H9 (cell line): Measurements from ENCODE around the gene TJP3. TPM values are rescaled to one million over a fixed set of nuclear protein-coding genes. Genes with fewer than 3 reads are reported as not detected.

Experiments used
- DNase-seq: peaks from one replicate; pipeline ENCODE4 v3.0.0-alpha.2; 2017
- H2AFZ ChIP-seq: one replicate; pipeline ENCODE4 v1.6.1; 2013; ENCODE audit warnings: mild to moderate bottlenecking, low read length, control low read depth, moderate library complexity
- H2AK5ac ChIP-seq: 2 replicates; pipeline ENCODE4 v1.6.1; 2013; ENCODE audit warnings: low read length, control low read depth, mixed read lengths; ENCODE audit not compliant: insufficient read length
- H2BK120ac ChIP-seq: one replicate; pipeline ENCODE4 v1.6.1; 2013; ENCODE audit warnings: low read depth, mild to moderate bottlenecking, low read length, control low read depth, inconsistent platforms; ENCODE audit not compliant: poor library complexity, severe bottlenecking
- H2BK12ac ChIP-seq: 2 replicates; pipeline ENCODE4 v1.6.1; 2013; ENCODE audit warnings: low read length, control low read depth, mixed read lengths, low read depth; ENCODE audit not compliant: insufficient read length
- H2BK15ac ChIP-seq: 2 replicates; pipeline ENCODE4 v1.6.1; 2013; ENCODE audit warnings: low read depth, low read length, control low read depth
- H2BK20ac ChIP-seq: one replicate; pipeline ENCODE4 v1.6.1; 2013; ENCODE audit warnings: low read depth, mild to moderate bottlenecking, low read length, control low read depth, inconsistent platforms; ENCODE audit not compliant: poor library complexity, severe bottlenecking
- H2BK5ac ChIP-seq: 2 replicates; pipeline ENCODE4 v1.6.1; 2013; ENCODE audit warnings: low read length, control low read depth, mixed read lengths; ENCODE audit not compliant: insufficient read length
- H3K14ac ChIP-seq: 2 replicates; pipeline ENCODE4 v1.6.1; 2013; ENCODE audit warnings: low read length, control low read depth; ENCODE audit not compliant: insufficient read depth
- H3K18ac ChIP-seq: 2 replicates; pipeline ENCODE4 v1.6.1; 2013; ENCODE audit warnings: low read depth, mild to moderate bottlenecking, mixed read lengths, low read length, control low read depth; ENCODE audit not compliant: insufficient read length
- H3K23ac ChIP-seq: 2 replicates; pipeline ENCODE4 v1.6.1; 2013; ENCODE audit warnings: low read length, control low read depth, mixed read lengths, low read depth; ENCODE audit not compliant: insufficient read length
- H3K23me2 ChIP-seq: 2 replicates; pipeline ENCODE4 v1.6.1; 2013; ENCODE audit warnings: low read depth, mild to moderate bottlenecking, mixed read lengths, low read length, control low read depth; ENCODE audit not compliant: insufficient read length, poor library complexity, severe bottlenecking
- H3K27ac ChIP-seq: 2 replicates; pipeline ENCODE4 v1.5.1; 2013; ENCODE audit warnings: low read length, control low read depth, mixed read lengths, low read depth; ENCODE audit not compliant: insufficient read length
- H3K27me3 ChIP-seq: 2 replicates; pipeline ENCODE4 v1.6.1; 2013; ENCODE audit warnings: low read length, control low read depth, inconsistent platforms; ENCODE audit not compliant: insufficient read depth
- H3K4ac ChIP-seq: 2 replicates; pipeline ENCODE4 v1.6.1; 2013; ENCODE audit warnings: low read depth, mild to moderate bottlenecking, control low read depth, inconsistent platforms, low read length, moderate library complexity
- H3K4me1 ChIP-seq: 2 replicates; pipeline ENCODE4 v1.6.1; 2013; ENCODE audit warnings: low read length, control low read depth, inconsistent platforms; ENCODE audit not compliant: insufficient read depth
- H3K4me2 ChIP-seq: 2 replicates; pipeline ENCODE4 v1.6.1; 2013; ENCODE audit warnings: low read length, control low read depth, mixed read lengths; ENCODE audit not compliant: insufficient read length, insufficient read depth
- H3K56ac ChIP-seq: 2 replicates; pipeline ENCODE4 v1.6.1; 2013; ENCODE audit warnings: low read depth, mild to moderate bottlenecking, mixed read lengths, low read length, control low read depth; ENCODE audit not compliant: insufficient read length
- H3K79me1 ChIP-seq: 2 replicates; pipeline ENCODE4 v1.6.1; 2013; ENCODE audit warnings: low read depth, mild to moderate bottlenecking, moderate library complexity, low read length, control low read depth, inconsistent platforms; ENCODE audit not compliant: insufficient read depth, poor library complexity, severe bottlenecking
- H3K79me2 ChIP-seq: 2 replicates; pipeline ENCODE4 v1.6.1; 2013; ENCODE audit warnings: low read length, control low read depth, inconsistent platforms; ENCODE audit not compliant: insufficient read depth
- H3K9ac ChIP-seq: 2 replicates; pipeline ENCODE4 v1.6.1; 2013; ENCODE audit warnings: low read length, control low read depth, mixed read lengths; ENCODE audit not compliant: insufficient read length; ENCODE audit errors: extremely low read depth
- H3K9me3 ChIP-seq: one replicate; pipeline ENCODE4 v1.6.1; 2013; ENCODE audit warnings: low read depth, low read length, inconsistent platforms; ENCODE audit not compliant: control insufficient read depth
- H3T11ph ChIP-seq: one replicate; pipeline ENCODE4 v1.6.1; 2013; ENCODE audit warnings: mild to moderate bottlenecking, low read length, control low read depth, inconsistent platforms
- H4K20me1 ChIP-seq: one replicate; pipeline ENCODE4 v1.6.1; 2013; ENCODE audit not compliant: control insufficient read depth, insufficient read length, insufficient read depth
- H4K5ac ChIP-seq: 2 replicates; pipeline ENCODE4 v1.6.1; 2013; ENCODE audit warnings: low read depth, mild to moderate bottlenecking, mixed read lengths, low read length, control low read depth; ENCODE audit not compliant: insufficient read length
- H4K8ac ChIP-seq: replicated peaks from 2 replicates; pipeline ENCODE4 v1.6.1; 2013; ENCODE audit warnings: low read length, control low read depth, mixed read lengths, low read depth; ENCODE audit not compliant: insufficient read length
- H4K91ac ChIP-seq: 2 replicates; pipeline ENCODE4 v1.6.1; 2013; ENCODE audit warnings: low read depth, mild to moderate bottlenecking, moderate library complexity, mixed read lengths, low read length, control low read depth; ENCODE audit not compliant: insufficient read length
- H3K27ac Mint-ChIP-seq, 3 experiments: 2 replicates in 2 of 3; 3 replicates in 1 of 3; pipeline ENCODE4 v1.8.0; 2020 to 2021; ENCODE audit warnings: mixed read lengths in 3 of 3, mild to moderate bottlenecking in 1 of 3, moderate library complexity in 1 of 3
- H3K27me3 Mint-ChIP-seq: 2 replicates; pipeline ENCODE4 v1.8.0; 2021; ENCODE audit warnings: low read depth, mild to moderate bottlenecking, moderate library complexity, mixed read lengths
- H3K36me3 Mint-ChIP-seq, 3 experiments: 2 replicates in 2 of 3; 3 replicates in 1 of 3; pipeline ENCODE4 v1.8.0; 2020 to 2021; ENCODE audit warnings: low read depth in 3 of 3, mixed read lengths in 3 of 3; ENCODE audit not compliant: insufficient read depth in 1 of 3
- H3K4me1 Mint-ChIP-seq, 2 experiments: 2 replicates each; pipeline ENCODE4 v1.8.0; 2020; ENCODE audit warnings: mixed read lengths in 2 of 2
- H3K4me3 Mint-ChIP-seq, 2 experiments: 2 replicates in 1 of 2; 3 replicates in 1 of 2; pipeline ENCODE4 v1.8.0; 2020 to 2021; ENCODE audit warnings: mild to moderate bottlenecking in 2 of 2, mixed read lengths in 2 of 2, moderate library complexity in 1 of 2
- H3K9me3 Mint-ChIP-seq, 2 experiments: 2 replicates in 1 of 2; 3 replicates in 1 of 2; pipeline ENCODE4 v1.8.0; 2020; ENCODE audit warnings: mild to moderate bottlenecking in 2 of 2, mixed read lengths in 2 of 2, moderate library complexity in 1 of 2
- WGBS: extraction: QIAGEN DNeasy Blood & Tissue Kit; methylation state at CpG from one replicate; pipeline ENCODE4 v1.1.7; 2013; ENCODE audit warnings: missing lambda C conversion rate, low lambda C conversion rate, mixed read lengths; ENCODE audit not compliant: insufficient read length; ENCODE audit errors: extremely low coverage; 5-methylcytosine and 5-hydroxymethylcytosine counted together
- total RNA-seq: library from RNA; stranded (reverse); gene quantifications from 2 replicates; pipeline ENCODE4 v1.2.1, GENCODE V29; 2021
- TF ChIP-seq, protein P1 (sequence below): fragments of 200-600 bp; sonication (generic); conservative IDR thresholded peaks from 3 replicates; pipeline ENCODE4 v1.8.0; 2021; ENCODE audit warnings: antibody characterized with exemption, mild to moderate bottlenecking

TJP3 gene
- total RNA-seq, 1 experiment from 2014 or later: 27.3 TPM

DNA sequence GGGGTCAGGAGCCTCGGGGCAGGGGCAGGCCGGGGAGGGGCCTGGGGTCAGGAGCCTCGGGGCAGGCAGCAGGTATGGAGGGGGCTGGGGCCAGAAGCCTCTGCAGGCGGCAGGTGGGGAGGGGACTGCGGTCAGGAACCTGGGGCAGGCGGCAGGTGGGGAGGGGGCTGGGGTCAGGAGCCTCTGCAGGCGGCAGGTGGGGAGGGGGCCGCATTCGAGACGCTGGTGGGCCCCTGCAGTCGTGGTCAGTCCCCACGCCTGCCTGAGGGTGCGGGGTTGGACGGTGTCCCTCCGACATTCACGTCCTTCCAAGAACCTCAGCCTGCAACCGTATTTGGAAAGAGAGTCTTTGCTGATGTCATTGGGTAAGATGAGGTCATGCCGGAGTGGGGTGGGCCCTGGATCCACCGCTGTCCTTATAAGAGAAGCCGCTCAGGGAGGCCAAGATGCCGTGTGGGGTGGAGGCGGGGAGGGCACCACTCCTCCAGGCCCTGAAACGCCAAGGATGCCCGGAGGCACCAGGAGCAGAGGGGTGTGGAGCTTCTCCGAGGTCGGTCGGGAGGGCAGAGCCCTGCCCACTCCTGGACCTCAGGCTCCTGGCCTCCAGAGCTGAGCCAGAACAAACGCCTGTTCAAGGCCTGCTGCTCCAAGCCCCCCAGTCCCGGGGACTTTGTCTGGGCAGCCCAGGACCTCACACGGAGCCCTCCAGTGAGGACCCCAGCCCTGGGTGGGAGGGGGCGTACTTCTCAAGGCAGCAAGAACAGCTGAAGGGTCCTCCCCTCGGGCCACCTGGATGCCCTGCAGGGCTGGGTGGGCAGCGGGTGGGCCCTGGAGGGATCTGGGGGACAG is 38.0 kb upstream of the TJP3 start:
- H3K4ac ChIP-seq: no peak overlapping the region
- H3K9me3 ChIP-seq: no peaks in the 10 kb centered on the region
- no peak overlapping the region for H2AK5ac ChIP-seq
- no peak overlapping the region for H3K27ac ChIP-seq
- no peak overlapping the region for H3T11ph ChIP-seq
- H4K20me1 ChIP-seq: peaks cover 7% of the 10 kb centered on the region
- no peak overlapping the region for H2BK5ac ChIP-seq
- WGBS: no CpG with 5 or more reads among the region's 33 CpGs
- no peaks in the 10 kb centered on the region for H3K9me3 Mint-ChIP-seq
- no peak overlapping the region for H2BK15ac ChIP-seq
- H2BK120ac ChIP-seq: no peak overlapping the region
- no peak overlapping the region for H3K18ac ChIP-seq
- H3K56ac ChIP-seq: no peak overlapping the region
- H4K8ac ChIP-seq: no peak overlapping the region
- no peaks in the 10 kb centered on the region for H3K79me2 ChIP-seq
- H3K79me1 ChIP-seq: no peaks in the 10 kb centered on the region
- no peaks in the 10 kb centered on the region; the same call in 1 of the 2 replicates for H3K4me1 ChIP-seq
- peak overlapping the region in 1 of 2 experiments; percentile 51; a peak in 1 of 5 replicates for H3K4me3 Mint-ChIP-seq
- H3K23ac ChIP-seq: no peak overlapping the region
- no peaks in the 10 kb centered on the region for H3K27me3 ChIP-seq
- no peaks in the 10 kb centered on the region for H3K23me2 ChIP-seq
- H4K91ac ChIP-seq: no peak overlapping the region
- TF ChIP-seq, protein P1, sequence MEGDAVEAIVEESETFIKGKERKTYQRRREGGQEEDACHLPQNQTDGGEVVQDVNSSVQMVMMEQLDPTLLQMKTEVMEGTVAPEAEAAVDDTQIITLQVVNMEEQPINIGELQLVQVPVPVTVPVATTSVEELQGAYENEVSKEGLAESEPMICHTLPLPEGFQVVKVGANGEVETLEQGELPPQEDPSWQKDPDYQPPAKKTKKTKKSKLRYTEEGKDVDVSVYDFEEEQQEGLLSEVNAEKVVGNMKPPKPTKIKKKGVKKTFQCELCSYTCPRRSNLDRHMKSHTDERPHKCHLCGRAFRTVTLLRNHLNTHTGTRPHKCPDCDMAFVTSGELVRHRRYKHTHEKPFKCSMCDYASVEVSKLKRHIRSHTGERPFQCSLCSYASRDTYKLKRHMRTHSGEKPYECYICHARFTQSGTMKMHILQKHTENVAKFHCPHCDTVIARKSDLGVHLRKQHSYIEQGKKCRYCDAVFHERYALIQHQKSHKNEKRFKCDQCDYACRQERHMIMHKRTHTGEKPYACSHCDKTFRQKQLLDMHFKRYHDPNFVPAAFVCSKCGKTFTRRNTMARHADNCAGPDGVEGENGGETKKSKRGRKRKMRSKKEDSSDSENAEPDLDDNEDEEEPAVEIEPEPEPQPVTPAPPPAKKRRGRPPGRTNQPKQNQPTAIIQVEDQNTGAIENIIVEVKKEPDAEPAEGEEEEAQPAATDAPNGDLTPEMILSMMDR: no peak
- H2AFZ ChIP-seq: no peak overlapping the region
- no peak overlapping the region for H3K4me2 ChIP-seq
- no peak overlapping the region for H4K5ac ChIP-seq
- H2BK20ac ChIP-seq: no peak overlapping the region
- H3K9ac ChIP-seq: no peak overlapping the region
- no peak overlapping the region for H2BK12ac ChIP-seq
- peaks cover 16 to 31% of the 10 kb centered on the region in 2 experiments for H3K4me1 Mint-ChIP-seq
- H3K36me3 Mint-ChIP-seq: peaks cover 3 to 6% (median 3%) of the 10 kb centered on the region in 3 experiments; a peak in 3 of 7 replicates
- peak overlapping the region; percentile 41; the same call in 1 of the 2 replicates for H3K14ac ChIP-seq
- H3K27me3 Mint-ChIP-seq: no peaks in the 10 kb centered on the region
- peak overlapping the region; percentile 53 to 94 (median 90); a peak in 5 of 7 replicates for H3K27ac Mint-ChIP-seq
- no peak for DNase-seq
